ENCODE results near the gene ZMYM5. TPM values are rescaled to one million over a fixed set of nuclear protein-coding genes. Genes with fewer than 3 reads are reported as not detected.

The ZMYM5 gene
- total RNA-seq, 1 donor from 2014 or later = 15.3 TPM

GRCh38 chr13:19888799-19889198 lies 25.4 kb upstream of the ZMYM5 start:
- Mint-ChIP-seq H3K9me3 (peaks cover 2% of the 10 kb centered on the region), H3K27me3 (ENCODE audit: low read depth) (no peaks in the 10 kb centered on the region), H3K4me3 (no peak overlapping the region), H3K27ac (ENCODE audit: unreplicated experiment) (no peak overlapping the region), H3K36me3 (ENCODE audit: low read depth) (no peaks in the 10 kb centered on the region), H3K4me1 (no peaks in the 10 kb centered on the region)
- TF ChIP-seq CTCF (conservative IDR thresholded peaks at IDR 0.05) = no peak
- no peak for DNase-seq (ENCODE audit: low read depth, low spot score)

- Mint-ChIP-seq H3K36me3 (ENCODE audit: low read depth) (no peaks in the 10 kb centered on the region), H3K4me1 (no peaks in the 10 kb centered on the region), H3K4me3 (no peak overlapping the region), H3K27me3 (ENCODE audit: low read depth) (no peaks in the 10 kb centered on the region), H3K9me3 (peaks cover 2% of the 10 kb centered on the region), H3K27ac (ENCODE audit: unreplicated experiment) (no peak overlapping the region)
- TF ChIP-seq CTCF (conservative IDR thresholded peaks at IDR 0.05) = no peak
- no peak for DNase-seq (ENCODE audit: low read depth, low spot score)
Measured at GRCh38 chr13:19882231-19882630, 18.8 kb upstream of the ZMYM5 start.

GRCh38 chr13:19881641-19882040 lies 18.2 kb upstream of the ZMYM5 start:
- Mint-ChIP-seq H3K27ac (ENCODE audit: unreplicated experiment) (no peak overlapping the region), H3K9me3 (peaks cover 2% of the 10 kb centered on the region), H3K27me3 (ENCODE audit: low read depth) (no peaks in the 10 kb centered on the region), H3K36me3 (ENCODE audit: low read depth) (no peaks in the 10 kb centered on the region), H3K4me1 (no peaks in the 10 kb centered on the region), H3K4me3 (no peak overlapping the region)
- DNase-seq (ENCODE audit: low read depth, low spot score) = no peak
- TF ChIP-seq CTCF (conservative IDR thresholded peaks at IDR 0.05) = no peak

- H3K9me3 Mint-ChIP-seq = no peaks in the 10 kb centered on the region
- peaks cover 32% of the 10 kb centered on the region for H3K4me1 Mint-ChIP-seq
- TF ChIP-seq CTCF (conservative IDR thresholded peaks at IDR 0.05) = peak; percentile 75
- H3K27me3 Mint-ChIP-seq (ENCODE audit: low read depth) = no peaks in the 10 kb centered on the region
- H3K4me3 Mint-ChIP-seq = peak overlapping the region; percentile 87
- peak overlapping the region; percentile 46 for H3K27ac Mint-ChIP-seq (ENCODE audit: unreplicated experiment)
- DNase-seq (ENCODE audit: low read depth, low spot score) = peak; percentile 72
- no peaks in the 10 kb centered on the region for H3K36me3 Mint-ChIP-seq (ENCODE audit: low read depth)
Measured at GRCh38 chr13:19864746-19865309, 1.4 kb upstream of the ZMYM5 start.

- no peak for TF ChIP-seq CTCF (conservative IDR thresholded peaks at IDR 0.05)
- Mint-ChIP-seq H3K27ac (ENCODE audit: unreplicated experiment) (peak overlapping the region; percentile 96), H3K36me3 (ENCODE audit: low read depth) (no peaks in the 10 kb centered on the region), H3K27me3 (ENCODE audit: low read depth) (no peaks in the 10 kb centered on the region), H3K4me1 (peaks cover 32% of the 10 kb centered on the region), H3K9me3 (no peaks in the 10 kb centered on the region), H3K4me3 (peak overlapping the region; percentile 87)
- DNase-seq (ENCODE audit: low read depth, low spot score) = peak; percentile 57
Measured at GRCh38 chr13:19864024-19864745, 736 bp upstream of the ZMYM5 start.

All from neural crest cell (in vitro differentiated cells).